C4-2B (cell line): ENCODE results near the gene LZTR1.

ENCODE experiments used
- H3K27ac ChIP-seq: fragments of 450-650 bp; 2 replicates; pipeline ENCODE4 v1.5.1; 2017
- CTCF ChIP-seq: fragments of 450-650 bp; conservative IDR thresholded peaks from 2 replicates; pipeline ENCODE4 v1.5.1; 2017; ENCODE audit warnings: mild to moderate bottlenecking
- ZFX ChIP-seq: fragments of 450-650 bp; IDR thresholded peaks from 2 replicates; pipeline ENCODE4 v1.6.1; 2017

The LZTR1 gene

GRCh38 chr22:20960609-20961008, 21.5 kb upstream of the LZTR1 start:
- no peak overlapping the region for H3K27ac ChIP-seq
- no peak for TF ChIP-seq ZFX
- TF ChIP-seq CTCF: no peak

- TF ChIP-seq ZFX: no peak
- TF ChIP-seq CTCF: no peak
- no peak overlapping the region for H3K27ac ChIP-seq
Measured at GRCh38 chr22:20962491-20962945, 19.6 kb upstream of the LZTR1 start.

- H3K27ac ChIP-seq: no peak overlapping the region
- TF ChIP-seq ZFX: no peak
- no peak for TF ChIP-seq CTCF
Measured at GRCh38 chr22:20963201-20964052, 18.7 kb upstream of the LZTR1 start.

GRCh38 chr22:20964090-20964798, 17.9 kb upstream of the LZTR1 start:
- no peak overlapping the region for H3K27ac ChIP-seq

GRCh38 chr22:20964799-20965103, 17.3 kb upstream of the LZTR1 start:
- TF ChIP-seq ZFX (no peak), CTCF (no peak)
- H3K27ac ChIP-seq: no peak overlapping the region

More at GRCh38 chr22:20964090-20964798, 17.9 kb upstream of the LZTR1 start:
- TF ChIP-seq CTCF (no peak), ZFX (no peak)

GRCh38 chr22:20965104-20965887, 16.8 kb upstream of the LZTR1 start:
- TF ChIP-seq CTCF (no peak), ZFX (no peak)
- H3K27ac ChIP-seq: no peak overlapping the region
